Measurements from ENCODE around the gene CEBPE. TPM values are rescaled to one million over a fixed set of nuclear protein-coding genes. Genes with fewer than 3 reads are reported as not detected.

The CEBPE gene
- total and polyA plus RNA-seq, 2 donors (not counting 1 experiment from before 2014, with no cell fraction given), result 0.37 to 0.45 TPM

DNA sequence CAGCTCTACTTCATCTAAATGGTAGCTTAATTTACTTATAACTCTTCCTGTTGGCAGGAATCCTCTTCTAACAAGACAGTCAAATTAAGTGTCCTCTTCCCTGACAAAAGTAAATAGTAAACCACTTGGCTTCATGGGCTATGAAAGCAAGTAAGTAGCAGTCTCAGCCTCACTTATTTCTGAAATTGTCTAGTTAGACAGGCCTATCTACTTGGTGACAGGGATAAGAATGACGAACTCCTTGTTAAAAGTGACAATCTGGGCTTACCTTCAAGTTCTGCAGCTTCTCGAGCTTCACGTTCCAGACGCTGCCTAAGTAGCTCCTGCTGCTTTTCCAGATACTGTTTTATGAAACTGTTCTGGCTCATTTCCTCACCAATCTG lies 28.8 kb downstream of the CEBPE start:
- Histone ChIP-seq H2AFZ (ENCODE audit: insufficient read depth, low read depth, low read length, poor library complexity, severe bottlenecking) (no peak overlapping the region), H3K9me3 (ENCODE audit: control extremely low read depth in 1 of 3, control insufficient read depth in 2 of 3, insufficient read depth in 1 of 3, low read length in 2 of 3) (no peaks in the 10 kb centered on the region), H3K79me2 (ENCODE audit: control insufficient read depth, insufficient read depth, low read length) (peaks cover 65% of the 10 kb centered on the region), H3K4me1 (ENCODE audit: control insufficient read depth in 2 of 2, insufficient read depth in 2 of 2, low read length in 2 of 2) (peaks cover 12 to 13% of the 10 kb centered on the region in 2 donors), H3K4me3 (ENCODE audit: control extremely low read depth in 1 of 5, extremely low read depth in 1 of 5, insufficient read depth in 1 of 5, low read depth in 2 of 5, low read length in 4 of 5) (no peak overlapping the region), H3K27me3 (replicated peaks in 1 of 4; ENCODE audit: control extremely low read depth in 1 of 4, control insufficient read depth in 3 of 4, insufficient read depth in 4 of 4, low read length in 3 of 4) (no peaks in the 10 kb centered on the region), H3K36me3 (replicated peaks in 1 of 2; ENCODE audit: control extremely low read depth in 1 of 2, control insufficient read depth in 1 of 2, extremely low read depth in 1 of 2, insufficient read depth in 2 of 2, low read length in 1 of 2) (peaks cover 10 to 75% of the 10 kb centered on the region in 2 experiments), H3K9ac (ENCODE audit: low read length) (no peak overlapping the region), H3K4me2 (replicated peaks; ENCODE audit: low read depth, low read length, poor library complexity, severe bottlenecking) (no peak overlapping the region), H3K27ac (ENCODE audit: low read length in 2 of 2) (no peak overlapping the region), H4K20me1 (ENCODE audit: control insufficient read depth, insufficient read depth, low read length, poor library complexity, severe bottlenecking) (peaks cover 60% of the 10 kb centered on the region)
- Mint-ChIP-seq H3K27ac (no peak overlapping the region), H3K27me3 (no peaks in the 10 kb centered on the region), H3K4me3 (no peak overlapping the region), H3K4me1 (peaks cover 14% of the 10 kb centered on the region), H3K9me3 (ENCODE audit: insufficient read depth) (no peaks in the 10 kb centered on the region)
- ATAC-seq (ENCODE audit: low read depth) (no peak), DNase-seq (no peak)
- TF ChIP-seq EZH2 (IDR thresholded peaks at IDR 0.05; ENCODE audit: borderline replicate concordance, insufficient read depth, low read depth, low read length, poor library complexity, severe bottlenecking), result no peak
- TF ChIP-seq CTCF (IDR thresholded peaks at IDR 0.05), result no peak
- ChIA-PET CTCF (interaction anchor here (1.0 to 3.7 kb wide), 4 partner anchors 14 to 104 kb away, joined by 3 to 29 read pairs (median 6); no protein-coding TSS in a partner anchor), POLR2A (interaction anchor here (0.6 kb wide), 1 partner anchor 1061 kb away, joined by 13 read pairs; no protein-coding TSS in a partner anchor)
- intact Hi-C loops (cut with micrococcal nuclease), result loop anchor here (5.0 to 10.0 kb wide), 5 partner anchors 33 to 1825 kb away; partner anchors contain the start of genes CDH24, EMC9, HNRNPC and PSME2
- WGBS (ENCODE audit: insufficient coverage), result 100% methylated on average over 2 of the region's 4 CpGs

DNA sequence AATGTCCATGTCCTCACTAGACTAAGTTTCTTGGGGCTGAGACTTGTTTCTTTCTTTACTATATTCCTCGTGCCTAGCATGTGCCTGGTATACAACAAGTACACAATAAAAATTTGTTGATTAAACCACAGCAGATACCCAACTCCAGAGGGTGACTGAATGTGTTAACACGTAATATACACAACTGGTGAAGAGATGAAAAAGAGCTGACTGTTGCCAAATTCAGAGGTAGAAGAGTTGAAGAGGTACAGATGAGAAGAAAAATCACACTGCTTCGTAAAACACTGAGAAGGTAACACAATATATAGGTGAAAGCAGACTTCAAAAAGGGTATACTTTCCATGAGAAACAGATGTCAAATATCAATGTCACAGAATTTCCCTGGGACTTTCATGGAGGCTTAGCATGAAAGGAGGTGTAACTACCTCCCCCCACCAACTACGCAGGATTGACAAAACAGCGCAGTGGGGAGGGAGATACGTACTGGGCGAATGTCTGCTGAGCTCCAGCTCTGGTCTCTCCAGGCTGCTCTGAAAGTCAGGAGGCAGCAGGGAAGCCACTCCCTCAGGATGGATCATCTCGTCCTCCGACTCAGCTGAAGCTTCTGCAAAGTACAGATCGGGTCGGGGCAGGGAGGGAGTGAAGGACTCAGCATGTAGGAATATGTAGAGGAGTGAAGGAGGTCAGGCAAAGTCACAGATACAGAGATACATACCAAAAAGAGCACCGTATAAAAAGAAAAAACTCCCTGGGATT lies 29.4 kb downstream of the CEBPE start:
- Histone ChIP-seq H2AFZ (ENCODE audit: insufficient read depth, low read depth, low read length, poor library complexity, severe bottlenecking) (no peak overlapping the region), H3K27ac (ENCODE audit: low read length in 2 of 2) (no peak overlapping the region), H4K20me1 (ENCODE audit: control insufficient read depth, insufficient read depth, low read length, poor library complexity, severe bottlenecking) (peaks cover 64% of the 10 kb centered on the region), H3K4me1 (ENCODE audit: control insufficient read depth in 2 of 2, insufficient read depth in 2 of 2, low read length in 2 of 2) (peaks cover 12 to 13% of the 10 kb centered on the region in 2 donors), H3K9ac (ENCODE audit: low read length) (no peak overlapping the region), H3K27me3 (replicated peaks in 1 of 4; ENCODE audit: control extremely low read depth in 1 of 4, control insufficient read depth in 3 of 4, insufficient read depth in 4 of 4, low read length in 3 of 4) (no peaks in the 10 kb centered on the region), H3K79me2 (ENCODE audit: control insufficient read depth, insufficient read depth, low read length) (peaks cover 63% of the 10 kb centered on the region), H3K4me2 (replicated peaks; ENCODE audit: low read depth, low read length, poor library complexity, severe bottlenecking) (no peak overlapping the region), H3K9me3 (ENCODE audit: control extremely low read depth in 1 of 3, control insufficient read depth in 2 of 3, insufficient read depth in 1 of 3, low read length in 2 of 3) (no peaks in the 10 kb centered on the region), H3K4me3 (ENCODE audit: control extremely low read depth in 1 of 5, extremely low read depth in 1 of 5, insufficient read depth in 1 of 5, low read depth in 2 of 5, low read length in 4 of 5) (no peak overlapping the region), H3K36me3 (replicated peaks in 1 of 2; ENCODE audit: control extremely low read depth in 1 of 2, control insufficient read depth in 1 of 2, extremely low read depth in 1 of 2, insufficient read depth in 2 of 2, low read length in 1 of 2) (peaks cover 10 to 80% of the 10 kb centered on the region in 2 experiments)
- H3K9me3 Mint-ChIP-seq (ENCODE audit: insufficient read depth), result no peaks in the 10 kb centered on the region
- no peak overlapping the region for H3K4me3 Mint-ChIP-seq
- DNase-seq (no peak), ATAC-seq (ENCODE audit: low read depth) (no peak)
- POLR2A ChIA-PET, result interaction anchor here (0.6 kb wide), 1 partner anchor 1061 kb away, joined by 13 read pairs; no protein-coding TSS in a partner anchor
- H3K4me1 Mint-ChIP-seq, result peaks cover 14% of the 10 kb centered on the region
- CTCF ChIA-PET, result interaction anchor here (0.8 to 3.7 kb wide), 4 partner anchors 13 to 115 kb away, joined by 3 to 29 read pairs (median 6); no protein-coding TSS in a partner anchor
- H3K27ac Mint-ChIP-seq, result no peak overlapping the region
- TF ChIP-seq CTCF (IDR thresholded peaks at IDR 0.05) (no peak), EZH2 (IDR thresholded peaks at IDR 0.05; ENCODE audit: borderline replicate concordance, insufficient read depth, low read depth, low read length, poor library complexity, severe bottlenecking) (no peak)
- intact Hi-C loops (cut with micrococcal nuclease), result loop anchor here (5.0 to 10.0 kb wide), 5 partner anchors 32 to 1825 kb away; partner anchors contain the start of genes CDH24, EMC9, HNRNPC and PSME2
- 100% methylated on average over 5 of the region's 12 CpGs for WGBS (ENCODE audit: insufficient coverage)
- no peaks in the 10 kb centered on the region for H3K27me3 Mint-ChIP-seq

Measured in B cell (primary cell).